ENCODE results near the gene MMRN1.
A peak's percentile ranks its signal among the peaks of the same experiment; 100 is the strongest.

Gene MMRN1

GRCh38 chr4:89909889-89910288 lies 15.2 kb downstream of the MMRN1 start:
- DNase-seq = no peak

DNA sequence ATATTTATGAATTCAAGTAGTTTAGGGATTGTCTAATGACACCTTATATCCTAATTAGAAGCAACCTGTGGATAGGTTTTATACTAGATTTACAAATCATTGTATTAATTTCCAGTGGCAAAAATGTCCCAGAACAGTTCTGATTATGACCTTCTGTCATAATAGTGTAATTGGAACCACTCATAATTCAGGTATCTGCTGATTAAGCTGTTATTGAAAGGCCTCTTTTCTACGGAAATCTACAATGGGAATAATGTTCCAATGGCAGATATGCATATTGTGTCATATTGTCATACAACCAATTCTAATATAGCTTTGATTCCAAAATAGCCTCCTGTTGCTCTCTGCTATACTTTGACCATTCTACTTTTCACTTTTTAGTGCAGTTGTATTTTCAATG lies 19.0 kb downstream of the MMRN1 start:
- DNase-seq = no peak

- no peak for DNase-seq
These were observed 20.2 kb downstream of the MMRN1 start for GRCh38 chr4:89914609-89915550.

DNA sequence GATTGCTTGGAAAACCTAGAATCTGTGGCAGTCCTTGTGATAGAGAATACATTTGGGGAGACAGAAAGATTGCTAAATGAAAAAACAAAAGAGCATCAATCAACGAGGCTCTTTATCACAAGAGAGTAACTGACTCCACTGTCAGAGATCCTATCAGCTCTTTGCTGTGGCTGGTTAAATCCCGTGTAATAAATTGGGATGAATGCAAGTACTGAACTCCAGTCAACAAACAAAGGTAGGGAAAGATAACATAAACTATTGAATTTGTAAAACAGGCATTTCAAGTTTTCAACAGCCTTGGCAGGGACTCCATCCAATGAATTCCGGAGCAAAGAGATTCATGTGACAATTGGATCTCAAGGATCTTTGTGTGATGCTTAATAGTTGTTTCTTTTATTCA lies 21.3 kb downstream of the MMRN1 start:
- no peak for DNase-seq

DNA sequence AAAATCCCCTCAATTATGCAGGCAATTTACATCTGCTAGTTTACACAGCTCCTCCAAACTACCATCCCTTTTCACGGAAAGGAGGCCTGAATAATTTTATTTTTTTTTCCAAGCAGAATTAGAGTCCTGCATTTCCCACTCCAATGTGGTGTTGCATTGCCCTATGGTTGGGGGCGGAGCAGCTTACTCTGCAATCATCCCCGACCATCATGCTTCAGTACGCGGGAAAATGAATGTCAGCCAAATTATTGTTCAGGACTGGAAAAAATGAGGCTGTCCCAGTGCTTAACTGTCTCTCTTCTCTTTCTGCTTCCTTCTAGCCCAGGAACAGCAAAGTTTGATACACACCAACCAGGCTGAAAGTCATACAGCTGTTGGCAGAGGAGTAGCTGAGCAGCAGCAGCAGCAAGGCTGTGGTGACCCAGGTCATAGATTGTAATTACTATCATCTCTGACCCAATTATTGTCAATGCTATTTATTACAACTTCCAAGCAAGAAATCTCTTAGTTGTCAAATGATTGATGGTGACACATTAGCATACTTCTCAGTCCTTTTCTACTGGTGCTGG lies 28.3 kb downstream of the MMRN1 start:
- DNase-seq = no peak

GRCh38 chr4:89928838-89929237 lies 34.2 kb downstream of the MMRN1 start:
- no peak for DNase-seq

GRCh38 chr4:89929425-89930159 lies 34.9 kb downstream of the MMRN1 start:
- no peak for DNase-seq

DNA sequence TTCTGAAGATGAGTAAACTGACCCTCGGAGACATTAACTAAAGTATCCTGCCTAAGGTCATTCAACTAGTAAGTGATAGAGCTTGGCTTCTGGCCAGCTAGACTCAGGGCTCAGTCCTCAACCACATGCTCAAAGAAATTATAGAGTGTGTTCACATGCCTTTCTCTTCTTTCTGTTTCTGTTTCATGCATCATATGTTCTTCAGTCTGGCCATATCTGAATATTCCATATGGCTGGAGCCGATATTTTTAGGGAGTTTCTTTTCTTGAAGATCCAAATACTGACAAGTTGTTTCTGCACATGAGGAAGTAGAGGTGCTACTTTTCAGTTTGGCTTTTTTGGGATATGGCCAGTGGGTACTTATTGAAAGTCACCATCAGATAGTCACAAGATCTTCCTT lies 44.9 kb downstream of the MMRN1 start:
- peak; percentile 49 for DNase-seq

DNA sequence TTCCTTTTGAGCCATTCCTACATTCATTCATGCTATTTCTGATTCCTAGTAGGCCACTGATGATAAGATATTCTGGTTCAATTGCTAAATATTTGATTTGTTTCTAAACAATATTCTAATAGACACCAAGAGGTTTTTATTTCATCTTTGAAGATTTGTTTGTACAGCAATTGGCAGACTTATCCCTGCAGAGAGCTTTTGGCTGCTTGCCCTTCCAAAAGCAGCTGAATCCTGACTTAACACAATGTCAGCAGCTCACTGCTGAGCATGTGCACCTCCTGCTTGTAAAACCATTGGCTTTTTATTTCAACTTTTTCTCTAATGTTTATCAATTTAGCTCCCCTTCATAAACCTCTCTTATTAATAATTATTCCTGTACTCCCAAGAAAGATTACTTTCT lies 45.3 kb downstream of the MMRN1 start:
- DNase-seq = peak; percentile 70

DNA sequence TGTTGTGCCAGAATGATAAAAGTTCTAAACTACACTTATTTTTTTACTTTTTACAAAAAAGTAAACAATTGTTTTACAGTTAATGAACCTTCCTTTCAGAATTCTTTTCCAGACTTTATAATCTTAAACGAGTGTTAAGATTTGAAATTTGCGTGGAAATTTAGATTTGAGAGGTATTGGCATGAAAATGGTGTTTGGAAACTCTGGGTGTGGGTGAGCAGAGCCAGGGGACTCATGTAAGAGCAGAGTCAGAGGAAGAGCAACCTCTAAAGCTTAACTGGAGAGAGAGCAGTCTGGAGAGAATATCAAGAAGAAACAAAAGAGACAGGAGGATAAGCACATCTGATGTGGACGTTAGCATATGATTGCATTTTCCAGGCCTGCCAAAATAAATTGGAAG lies 48.2 kb downstream of the MMRN1 start:
- no peak for DNase-seq

DNA sequence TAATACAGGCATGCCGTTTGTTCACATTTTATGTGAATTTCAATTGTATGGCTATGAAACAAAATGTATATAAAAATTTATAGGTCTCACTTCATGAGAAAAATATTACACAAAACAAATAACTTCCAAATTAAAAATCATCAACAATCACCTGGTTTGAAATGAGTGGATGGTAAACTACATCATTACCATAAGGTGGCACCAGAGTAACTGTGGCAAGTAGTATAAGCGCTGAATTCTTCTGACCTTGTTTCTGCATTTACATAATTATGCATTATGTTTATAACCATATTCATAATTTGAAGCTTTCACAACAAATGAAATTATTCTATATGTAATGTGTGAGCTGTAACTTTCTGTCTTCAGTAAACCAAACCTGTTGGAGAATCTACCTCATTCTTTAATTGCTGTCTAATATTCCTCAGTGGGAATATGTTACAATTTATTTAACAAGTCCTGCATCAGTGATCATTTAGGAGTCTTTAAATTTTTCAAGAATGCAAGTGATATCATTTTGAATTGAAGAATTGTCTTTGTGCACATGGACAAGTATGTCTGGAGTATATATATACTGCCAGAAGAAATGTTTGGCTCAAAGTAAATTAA lies 55.2 kb downstream of the MMRN1 start:
- peak; percentile 14 for DNase-seq

- DNase-seq = no peak
These were observed 57.8 kb downstream of the MMRN1 start for GRCh38 chr4:89952458-89952857.

DNA sequence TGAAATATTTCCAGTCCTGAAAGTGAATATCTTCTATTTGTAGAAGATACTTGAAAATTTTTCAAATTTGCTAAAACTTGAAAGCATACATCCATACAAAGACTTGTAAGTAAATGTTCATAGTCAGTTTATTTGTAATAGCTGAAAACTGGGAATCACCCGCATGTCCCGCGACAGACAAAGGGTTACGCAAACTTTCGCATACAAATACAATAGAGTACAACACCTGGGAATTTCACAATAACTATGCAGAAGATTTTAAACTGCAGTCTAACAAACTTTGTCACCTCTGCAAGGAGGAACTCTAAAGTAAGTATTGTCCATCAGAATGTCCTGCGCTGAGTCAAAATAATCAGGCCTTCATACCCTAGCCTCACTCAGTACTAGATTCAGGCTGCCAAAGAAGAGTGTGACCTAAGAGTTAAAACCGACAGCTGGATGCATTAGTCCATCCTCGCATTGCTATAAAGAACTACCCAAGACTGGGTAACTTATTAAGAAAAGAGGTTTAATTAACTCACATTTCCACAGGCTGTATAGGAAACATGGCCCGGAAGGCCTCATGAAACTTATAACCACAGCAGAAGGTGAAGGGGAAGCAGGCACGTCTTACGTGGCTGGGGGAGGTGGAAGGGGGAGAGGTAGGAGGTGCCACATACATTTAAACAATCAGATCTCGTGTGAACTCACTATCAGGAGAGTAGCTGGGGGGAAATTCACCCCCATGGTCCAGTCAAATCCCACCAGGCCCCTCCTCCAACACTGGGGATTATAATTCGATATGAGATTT lies 60.4 kb downstream of the MMRN1 start:
- no peak for DNase-seq

GRCh38 chr4:89957046-89957926 lies 62.6 kb downstream of the MMRN1 start:
- DNase-seq = no peak

DNA sequence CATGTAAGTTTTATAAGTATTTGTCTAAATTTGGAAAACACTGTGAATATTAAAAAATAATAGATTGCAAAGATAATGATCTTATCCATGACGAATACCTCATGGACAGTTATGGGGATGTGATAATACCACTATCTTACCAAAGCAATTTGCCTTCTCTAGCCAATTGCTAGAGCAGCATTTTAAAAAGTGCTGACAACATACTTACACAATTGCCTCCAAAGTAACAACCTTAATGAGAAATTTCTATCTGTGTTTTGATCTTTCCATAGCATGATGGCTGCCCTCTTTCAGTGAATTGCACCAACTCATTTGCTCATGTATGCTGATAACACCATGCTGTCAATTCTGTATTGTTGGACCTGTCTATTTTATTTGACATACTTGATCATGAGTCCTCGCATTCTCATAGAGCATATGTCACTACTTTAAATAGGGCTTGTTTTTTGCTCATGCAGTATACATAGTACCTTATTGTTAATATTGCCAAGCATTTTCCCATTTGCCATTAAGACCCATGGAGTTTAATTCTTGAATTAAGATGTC lies 87.2 kb downstream of the MMRN1 start:
- DNase-seq = no peak

DNA sequence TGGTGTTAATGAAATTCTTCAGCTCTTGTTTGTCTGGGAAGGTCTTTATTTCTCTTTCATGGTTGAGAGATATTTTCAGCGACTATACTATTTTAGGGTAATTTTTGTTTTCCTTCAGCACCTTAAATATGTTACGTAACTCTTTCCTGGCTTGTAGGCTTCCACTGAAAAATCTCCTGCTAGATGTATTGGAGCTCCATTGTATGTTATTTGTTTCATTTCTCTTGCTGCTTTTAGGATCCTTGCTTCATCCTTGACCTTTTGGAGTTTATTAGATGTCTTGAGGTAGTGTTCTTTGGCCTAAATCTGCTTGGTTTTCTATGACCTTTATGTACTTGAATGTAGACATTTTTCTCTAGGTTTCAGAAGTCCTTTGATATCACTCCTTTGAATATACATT lies 93.6 kb downstream of the MMRN1 start:
- no peak for DNase-seq

GRCh38 chr4:89992744-89993143 lies 98.1 kb downstream of the MMRN1 start:
- DNase-seq = no peak

GRCh38 chr4:89994176-89994873 lies 99.7 kb downstream of the MMRN1 start:
- DNase-seq = no peak

- DNase-seq = no peak
These were observed 100.4 kb downstream of the MMRN1 start for GRCh38 chr4:89995006-89995405.

GRCh38 chr4:89995814-89996213 lies 101.2 kb downstream of the MMRN1 start:
- no peak for DNase-seq

Data from NCI-H2029 treated with DMSO at 0.1 percent for 48 hours (cell line).